Epithelial cell of esophagus (primary cell): ENCODE results near the gene ADM.

ENCODE experiments used
- DNase-seq: peaks from one replicate; pipeline ENCODE4 v3.0.0; 2010; ENCODE audit warnings: low read depth
- H3K4me3 ChIP-seq: 2 replicates; pipeline ENCODE4 v1.5.1; 2011; ENCODE audit warnings: mild to moderate bottlenecking, low read length, control low read depth
- TF ChIP-seq, protein P1 (sequence below): IDR thresholded peaks from 2 replicates; pipeline ENCODE4 v1.5.1; 2011; ENCODE audit warnings: low read depth, mild to moderate bottlenecking, low read length, control low read depth, inconsistent platforms; ENCODE audit not compliant: insufficient read depth; ENCODE audit errors: missing control alignments

Gene ADM

DNA sequence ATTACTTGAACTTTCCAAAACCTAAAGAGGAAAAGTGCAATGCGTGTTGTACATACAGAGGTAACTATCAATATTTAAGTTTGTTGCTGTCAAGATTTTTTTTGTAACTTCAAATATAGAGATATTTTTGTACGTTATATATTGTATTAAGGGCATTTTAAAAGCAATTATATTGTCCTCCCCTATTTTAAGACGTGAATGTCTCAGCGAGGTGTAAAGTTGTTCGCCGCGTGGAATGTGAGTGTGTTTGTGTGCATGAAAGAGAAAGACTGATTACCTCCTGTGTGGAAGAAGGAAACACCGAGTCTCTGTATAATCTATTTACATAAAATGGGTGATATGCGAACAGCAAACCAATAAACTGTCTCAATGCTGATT, 2.1 kb downstream of the ADM start:
- DNase-seq = no peak
- TF ChIP-seq, protein P1, sequence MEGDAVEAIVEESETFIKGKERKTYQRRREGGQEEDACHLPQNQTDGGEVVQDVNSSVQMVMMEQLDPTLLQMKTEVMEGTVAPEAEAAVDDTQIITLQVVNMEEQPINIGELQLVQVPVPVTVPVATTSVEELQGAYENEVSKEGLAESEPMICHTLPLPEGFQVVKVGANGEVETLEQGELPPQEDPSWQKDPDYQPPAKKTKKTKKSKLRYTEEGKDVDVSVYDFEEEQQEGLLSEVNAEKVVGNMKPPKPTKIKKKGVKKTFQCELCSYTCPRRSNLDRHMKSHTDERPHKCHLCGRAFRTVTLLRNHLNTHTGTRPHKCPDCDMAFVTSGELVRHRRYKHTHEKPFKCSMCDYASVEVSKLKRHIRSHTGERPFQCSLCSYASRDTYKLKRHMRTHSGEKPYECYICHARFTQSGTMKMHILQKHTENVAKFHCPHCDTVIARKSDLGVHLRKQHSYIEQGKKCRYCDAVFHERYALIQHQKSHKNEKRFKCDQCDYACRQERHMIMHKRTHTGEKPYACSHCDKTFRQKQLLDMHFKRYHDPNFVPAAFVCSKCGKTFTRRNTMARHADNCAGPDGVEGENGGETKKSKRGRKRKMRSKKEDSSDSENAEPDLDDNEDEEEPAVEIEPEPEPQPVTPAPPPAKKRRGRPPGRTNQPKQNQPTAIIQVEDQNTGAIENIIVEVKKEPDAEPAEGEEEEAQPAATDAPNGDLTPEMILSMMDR = no peak
- peak overlapping the region; percentile 90 for H3K4me3 ChIP-seq

- peak overlapping the region; percentile 90 for H3K4me3 ChIP-seq
- TF ChIP-seq, protein P1 = peak; percentile 78
- DNase-seq = peak; percentile 94
These were observed 2.7 kb downstream of the ADM start for GRCh38 chr11:10307400-10308200.

DNA sequence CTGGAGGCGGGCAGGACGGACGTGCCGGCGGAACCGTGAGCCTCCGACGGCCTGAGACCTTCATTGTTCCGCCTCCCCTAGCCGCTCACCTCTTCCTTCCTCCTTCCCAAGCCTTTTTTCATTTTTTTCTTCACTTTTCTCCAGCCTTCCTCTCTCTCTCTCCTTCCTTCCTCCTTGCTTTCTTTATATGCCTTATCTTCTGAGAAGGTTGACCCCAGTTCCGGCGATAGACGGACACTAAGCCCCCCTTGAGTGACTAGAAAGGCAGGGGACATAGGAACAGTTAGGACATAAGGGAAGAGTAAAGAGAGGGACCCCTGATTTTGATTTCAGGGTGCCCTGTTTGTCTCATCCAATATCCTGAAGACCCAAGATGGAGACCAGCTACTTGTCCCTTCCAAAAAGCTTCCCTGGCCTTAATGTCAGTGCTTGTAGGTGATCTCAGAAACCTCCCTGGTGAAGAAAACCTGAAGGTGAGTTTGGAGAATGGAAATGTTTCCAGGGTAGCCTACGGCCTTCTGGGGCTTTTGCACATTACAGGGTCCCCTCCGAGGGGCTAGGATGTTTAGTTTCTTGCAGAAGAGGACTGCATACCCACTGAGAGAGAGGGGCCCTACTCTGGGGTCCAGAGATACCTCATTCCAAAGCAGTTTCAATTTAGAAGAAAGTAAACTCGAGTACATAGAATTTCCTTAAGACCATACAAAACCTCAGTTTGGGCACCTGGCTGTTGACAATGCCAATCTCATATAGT, 3.5 kb downstream of the ADM start:
- DNase-seq = peak; percentile 30
- TF ChIP-seq, protein P1 = no peak
- peak overlapping the region; percentile 90 for H3K4me3 ChIP-seq

DNA sequence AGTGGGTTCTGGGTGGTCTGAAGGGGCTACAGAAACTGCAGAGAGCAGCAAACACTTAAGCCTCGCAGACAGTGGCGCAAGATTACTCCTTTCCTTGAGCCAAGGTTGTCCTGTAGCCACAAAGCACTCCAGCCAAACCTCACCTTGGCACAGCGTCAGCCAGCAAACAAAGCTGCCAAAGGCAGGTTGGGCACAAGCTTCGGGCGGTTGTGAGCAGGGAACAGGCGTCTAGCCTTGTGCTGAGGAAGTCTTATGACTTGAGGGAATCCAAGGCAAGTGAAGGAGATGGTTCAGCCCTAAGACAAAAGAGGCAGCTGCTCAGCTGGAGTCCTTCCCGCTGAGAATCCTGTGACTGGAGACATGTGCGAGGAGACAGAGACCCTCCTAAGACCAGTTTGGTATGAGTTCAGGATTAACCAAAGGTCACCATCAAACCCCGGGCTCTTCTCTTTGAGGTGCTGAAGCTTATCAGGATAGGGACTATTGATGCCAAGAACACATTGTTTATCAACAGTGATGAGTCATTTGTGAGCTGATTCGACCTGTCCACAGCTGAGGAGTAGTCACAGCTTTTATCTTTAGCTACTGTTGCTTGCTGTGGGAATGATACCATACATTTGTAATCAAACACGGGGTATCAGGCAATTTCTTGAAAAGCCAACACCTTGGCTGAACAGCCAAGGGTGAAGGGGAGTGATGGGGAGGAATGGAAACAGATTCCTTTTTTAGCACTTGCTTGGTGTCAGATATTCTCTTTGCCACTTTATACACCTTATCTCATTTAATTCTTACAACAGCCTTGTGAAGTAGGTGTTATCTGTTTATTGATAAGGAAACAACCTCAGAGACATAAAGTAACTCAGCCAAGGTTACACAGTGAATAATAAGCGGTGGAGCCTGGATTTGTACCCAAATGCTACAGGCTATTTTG, 4.6 kb downstream of the ADM start:
- peak; percentile 86 for DNase-seq
- TF ChIP-seq, protein P1 = no peak
- no peak overlapping the region for H3K4me3 ChIP-seq

DNA sequence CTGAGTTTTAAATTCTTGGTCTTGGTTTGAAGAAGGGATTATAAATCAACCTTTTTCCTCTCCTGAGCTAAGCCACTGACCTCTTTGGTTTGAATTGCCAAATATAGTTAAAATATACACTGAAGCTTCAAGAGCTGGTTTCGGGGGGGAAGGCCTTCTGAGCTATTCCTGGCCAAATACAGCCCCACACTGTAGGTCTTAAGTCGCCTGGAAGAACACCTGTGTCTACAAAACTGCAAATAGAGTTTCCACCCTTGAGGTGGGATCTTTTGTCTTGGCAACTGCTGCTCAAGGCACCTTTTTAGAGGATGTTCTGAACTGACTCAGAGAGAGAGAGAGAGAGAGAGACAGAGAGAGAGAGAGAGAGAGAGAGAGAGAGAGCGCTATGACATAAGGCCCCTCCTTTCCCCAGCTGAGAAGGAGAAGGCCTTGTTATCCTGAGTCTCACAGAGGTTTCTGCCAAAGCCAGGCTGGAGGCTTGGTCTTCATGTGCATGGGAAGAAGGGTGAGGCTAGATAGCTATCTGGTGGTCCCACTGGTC, 5.5 kb downstream of the ADM start:
- TF ChIP-seq, protein P1 = no peak
- peak; percentile 46 for DNase-seq
- H3K4me3 ChIP-seq = no peak overlapping the region

- TF ChIP-seq, protein P1 = no peak
- no peak for DNase-seq
- no peak overlapping the region for H3K4me3 ChIP-seq
These were observed 6.9 kb downstream of the ADM start for GRCh38 chr11:10311802-10312201.
